Heart right ventricle (tissue), 16 donors: Measurements from ENCODE around the gene ADAMTS3. TPM values are rescaled to one million over a fixed set of nuclear protein-coding genes. Genes with fewer than 3 reads are reported as not detected.

Experiments used
- ATAC-seq, 8 donors: fragments of 200-7000 bp; cut with Tn5 transposase; one replicate each; pipeline ENCODE4 v1.9.1; 2020; ENCODE audit warnings: mild to moderate bottlenecking in 8 of 8, moderate library complexity in 8 of 8, moderate number of reproducible peaks in 1 of 8
- DNase-seq, 2 donors: peaks; one replicate each; pipeline ENCODE4 v3.0.0-alpha.2; 2020
- H3K27ac ChIP-seq, 10 donors: fragments of 200-600 bp; sonication (generic) in 2 of 10; one replicate each; pipeline versions ENCODE4 v1.5.0 to v1.8.0; 2020 to 2022; ENCODE audit warnings: mild to moderate bottlenecking in 3 of 10
- H3K27me3 ChIP-seq, 7 donors: fragments of 200-600 bp; one replicate each; pipeline ENCODE4 v1.8.0; 2021 to 2022; ENCODE audit warnings: mild to moderate bottlenecking in 2 of 7
- H3K36me3 ChIP-seq, 9 donors: fragments of 200-600 bp; sonication (generic) in 1 of 9; one replicate each; pipeline versions ENCODE4 v1.5.0 to v1.8.0; 2020 to 2022; ENCODE audit warnings: mild to moderate bottlenecking in 2 of 9
- H3K4me1 ChIP-seq, 9 donors: fragments of 200-600 bp; sonication (generic) in 1 of 9; one replicate each; pipeline versions ENCODE4 v1.5.0 to v1.8.0; 2020 to 2022; ENCODE audit warnings: mild to moderate bottlenecking in 4 of 9
- H3K4me3 ChIP-seq, 10 donors: fragments of 200-600 bp; sonication (generic) in 2 of 10; one replicate each; pipeline versions ENCODE4 v1.5.0 to v1.8.0; 2020 to 2022; ENCODE audit warnings: mild to moderate bottlenecking in 7 of 10, moderate library complexity in 2 of 10
- H3K9me3 ChIP-seq, 11 donors: fragments of 200-600 bp in 10 of 11; sonication (generic) in 2 of 11; one replicate each; pipeline versions ENCODE4 v1.5.0 to v1.8.0; 2013 to 2022; ENCODE audit warnings: mild to moderate bottlenecking in 2 of 11, control low read depth in 1 of 11, moderate library complexity in 1 of 11
- WGBS, 2 donors: extraction: QIAGEN DNeasy Blood & Tissue Kit; methylation state at CpG; one replicate each; pipeline ENCODE4 v1.1.7; 2013; ENCODE audit warnings: inconsistent platforms in 1 of 2; 5-methylcytosine and 5-hydroxymethylcytosine counted together
- intact Hi-C, 10 donors: fragments of 100-400 bp; cut with DNase I; formaldehyde crosslinking; loops; one replicate each; pipeline versions ENCODE4 v1.11.1 to v1.14.2; 2022
- polyA plus RNA-seq, 2 donors: library from polyadenylated mRNA; stranded (reverse); fragments of 200-250 nt; gene quantifications; one replicate each; pipeline ENCODE4 v1.2.3, GENCODE V29; 2013
- total RNA-seq, 10 donors: library from RNA; stranded (reverse); fragmentation: NEBNext Ultra II Directional in 3 of 10; extraction: Animal tissue kit (Norgen Biotek cat#: 25700) in 3 of 10; gene quantifications; one replicate each; pipeline versions ENCODE4 v1.2.1 to v1.2.4, GENCODE V29; 2021 to 2023
- TF ChIP-seq, protein P1 (sequence below), 9 donors: fragments of 200-600 bp; sonication (generic) in 2 of 9; IDR thresholded peaks; one replicate each; pipeline versions ENCODE4 v1.5.0 to v1.8.0; 2021 to 2022; ENCODE audit warnings: antibody characterized with exemption in 9 of 9, mild to moderate bottlenecking in 5 of 9, moderate library complexity in 1 of 9
- donor health status: Arrhythmogenic right ventricular cardiomyopathy.
- donor health status: ischemic (EF 13 %, LVEDD 7.1; RV severe dilation, severe dysfunction).
- donor health status: healthy with polysubstance abuse.
- donor health status: DM: no; HTN: yes; CAD: no.
- donor health status: DM: no; HTN: no; CAD: no.
- donor health status: ischemic (EF 25% LVEDD 6.9; RV normal size, moderate dysfunction).
- donor health status: ischemic (EF 25% LVEDD 5.7; RV mildly dilated, moderate dysfunction).
- donor health status: healthy.
- donor health status: DM: yes; HTN: yes; CAD: no.
- donor health status: Ischemic cardiomyopathy.
- donor health status: ischemic (EF 35%, LVEDD 5.7; RV mildly dilated, moderate dysfunction).
- donor health status: nonischemic (EF 11% LVEDD 7.7; RV severe dilation, severe dysfunction).
- donor health status: DM: yes; HTN: yes; CAD: no.
- donor health status: PGD.
- donor health status: ischemic (EF 29% LVEDD 5.4; RV normal size, mild dysfunction).
- donor health status: nonischemic (EF 23%, LVEDD 6.1; RV moderate dilation, normal function).

Gene ADAMTS3
- total and polyA plus RNA-seq, 12 donors: 0.23 to 1.1 (median 0.54) TPM

DNA sequence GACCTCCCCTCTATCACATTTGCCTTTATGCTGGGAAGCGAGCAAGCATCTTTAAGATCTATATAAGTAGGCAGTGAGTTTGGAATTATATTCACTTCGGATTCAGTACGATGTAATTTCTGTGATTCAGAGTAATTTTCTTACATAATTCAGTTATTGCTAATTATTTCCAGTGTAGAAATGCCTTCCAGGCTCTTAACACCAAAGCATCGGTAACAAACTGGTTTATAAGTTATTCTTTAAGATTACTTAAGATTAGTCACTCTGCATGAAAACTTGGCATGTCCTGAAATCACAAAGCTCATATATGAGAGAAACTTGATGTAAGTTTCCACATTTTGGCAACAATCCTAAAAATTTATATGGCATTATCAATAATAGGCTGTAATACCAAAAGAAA, 120.8 kb downstream of the ADAMTS3 start:
- no peak overlapping the region for H3K4me3 ChIP-seq
- 70 to 76% methylated on average over 4 of the region's 4 CpGs for WGBS, 2 donors

DNA sequence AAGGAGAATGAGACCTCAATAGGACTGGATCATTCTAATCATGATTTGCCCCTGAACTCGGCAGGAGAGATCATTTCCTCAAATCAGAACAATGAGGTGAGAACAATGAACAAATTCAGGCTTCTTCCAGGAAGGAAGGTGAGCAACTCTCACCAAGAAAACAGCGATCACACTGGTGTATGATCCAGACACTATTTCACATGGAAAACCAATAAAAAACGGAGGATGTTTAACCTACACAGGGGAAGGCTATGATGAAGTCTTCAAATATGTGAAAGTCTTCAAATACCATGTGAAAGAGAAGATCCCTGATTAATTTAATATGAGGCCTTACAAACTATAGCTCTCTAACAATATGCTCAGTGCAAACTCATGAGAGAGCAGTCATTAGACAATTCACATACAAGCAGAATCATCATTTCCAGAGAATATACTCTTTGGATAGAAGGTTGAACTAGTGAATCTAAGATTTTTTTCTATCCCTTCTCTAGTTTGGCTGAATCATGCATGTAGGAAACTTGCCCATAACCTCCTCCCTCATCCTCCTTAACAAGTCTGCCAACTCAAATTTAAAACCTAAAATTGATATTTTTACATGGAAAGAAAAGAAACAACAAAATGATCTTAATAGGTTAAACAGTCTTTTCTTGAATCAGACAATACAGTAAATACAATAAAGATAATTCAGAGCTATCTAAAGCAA, 122.5 kb downstream of the ADAMTS3 start:
- Histone ChIP-seq H3K9me3 (no peaks in the 10 kb centered on the region), H3K27me3 (no peaks in the 10 kb centered on the region), H3K4me3 (no peak overlapping the region), H3K36me3 (no peaks in the 10 kb centered on the region), H3K4me1 (no peaks in the 10 kb centered on the region), H3K27ac (peak overlapping the region in 2 of 10 donors; percentile 10 to 34)
- no peak for DNase-seq
- ATAC-seq: no peak
- intact Hi-C loops: loop anchor here in 1 of 10 donors (1.0 kb wide), 1 partner anchor 22 kb away; no protein-coding TSS in a partner anchor
- TF ChIP-seq, protein P1, sequence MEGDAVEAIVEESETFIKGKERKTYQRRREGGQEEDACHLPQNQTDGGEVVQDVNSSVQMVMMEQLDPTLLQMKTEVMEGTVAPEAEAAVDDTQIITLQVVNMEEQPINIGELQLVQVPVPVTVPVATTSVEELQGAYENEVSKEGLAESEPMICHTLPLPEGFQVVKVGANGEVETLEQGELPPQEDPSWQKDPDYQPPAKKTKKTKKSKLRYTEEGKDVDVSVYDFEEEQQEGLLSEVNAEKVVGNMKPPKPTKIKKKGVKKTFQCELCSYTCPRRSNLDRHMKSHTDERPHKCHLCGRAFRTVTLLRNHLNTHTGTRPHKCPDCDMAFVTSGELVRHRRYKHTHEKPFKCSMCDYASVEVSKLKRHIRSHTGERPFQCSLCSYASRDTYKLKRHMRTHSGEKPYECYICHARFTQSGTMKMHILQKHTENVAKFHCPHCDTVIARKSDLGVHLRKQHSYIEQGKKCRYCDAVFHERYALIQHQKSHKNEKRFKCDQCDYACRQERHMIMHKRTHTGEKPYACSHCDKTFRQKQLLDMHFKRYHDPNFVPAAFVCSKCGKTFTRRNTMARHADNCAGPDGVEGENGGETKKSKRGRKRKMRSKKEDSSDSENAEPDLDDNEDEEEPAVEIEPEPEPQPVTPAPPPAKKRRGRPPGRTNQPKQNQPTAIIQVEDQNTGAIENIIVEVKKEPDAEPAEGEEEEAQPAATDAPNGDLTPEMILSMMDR (IDR thresholded peaks at IDR 0.05): no peak
- 68 to 82% methylated on average over 3 of the region's 3 CpGs for WGBS, 2 donors

More for the DNA sequence above, 120.8 kb downstream of the ADAMTS3 start:
- Histone ChIP-seq H3K27me3 (no peaks in the 10 kb centered on the region), H3K36me3 (no peaks in the 10 kb centered on the region), H3K27ac (no peak overlapping the region), H3K4me1 (no peaks in the 10 kb centered on the region), H3K9me3 (no peaks in the 10 kb centered on the region)
- TF ChIP-seq, protein P1 (IDR thresholded peaks at IDR 0.05): no peak
- no peak for ATAC-seq
- intact Hi-C loops: no loop called here
- DNase-seq: no peak

DNA sequence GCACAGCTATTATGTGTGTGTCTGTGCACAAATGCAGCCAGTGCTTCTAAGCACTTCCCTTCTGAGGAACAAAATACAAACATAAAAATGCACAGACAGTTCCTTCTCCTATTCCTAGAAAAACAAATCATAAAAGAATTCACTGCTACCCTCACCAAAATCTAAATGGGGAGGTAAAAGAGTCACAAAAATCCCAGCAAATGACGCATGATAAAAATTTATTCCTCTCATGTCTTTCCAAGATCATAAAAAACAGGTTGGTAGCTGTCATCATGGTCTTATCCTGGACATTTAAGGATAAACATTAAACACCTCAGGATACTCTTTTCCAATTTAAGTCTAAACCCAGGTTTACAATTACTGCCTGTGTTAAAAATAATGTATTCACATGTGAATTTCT, 124.9 kb downstream of the ADAMTS3 start:
- Histone ChIP-seq H3K9me3 (no peaks in the 10 kb centered on the region), H3K27ac (no peak overlapping the region), H3K36me3 (no peaks in the 10 kb centered on the region), H3K4me1 (no peaks in the 10 kb centered on the region), H3K4me3 (no peak overlapping the region), H3K27me3 (no peaks in the 10 kb centered on the region)
- intact Hi-C loops: no loop called here
- WGBS, 2 donors: 95% methylated on average over 1 of the region's 1 CpG
- ATAC-seq: no peak
- DNase-seq: no peak
- TF ChIP-seq, protein P1 (IDR thresholded peaks at IDR 0.05): no peak

DNA sequence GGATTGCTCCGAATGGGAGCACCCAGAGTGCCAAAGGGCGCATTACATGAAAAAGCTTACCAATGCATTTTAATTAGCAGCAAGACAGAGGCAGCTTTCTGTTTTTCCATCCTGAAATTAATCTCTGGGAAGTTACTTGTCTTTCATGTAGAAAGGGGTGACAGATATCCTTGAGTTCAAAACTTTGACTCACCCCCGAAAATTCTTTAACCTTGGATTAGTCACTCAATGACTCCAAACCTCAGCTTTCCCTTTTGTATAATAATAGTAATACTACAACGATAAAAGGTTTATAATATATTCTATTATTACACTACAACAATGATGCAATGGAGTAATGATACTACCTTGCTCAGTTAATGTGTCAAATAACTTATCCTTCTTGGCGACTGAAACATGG, 126.3 kb downstream of the ADAMTS3 start:
- TF ChIP-seq, protein P1 (IDR thresholded peaks at IDR 0.05): no peak
- DNase-seq: no peak
- H3K27me3 ChIP-seq: no peaks in the 10 kb centered on the region

More for the DNA sequence above, 126.3 kb downstream of the ADAMTS3 start:
- H3K36me3 ChIP-seq: no peaks in the 10 kb centered on the region
- H3K9me3 ChIP-seq: no peaks in the 10 kb centered on the region
- no peak overlapping the region for H3K4me3 ChIP-seq
- ATAC-seq: no peak
- H3K4me1 ChIP-seq: no peaks in the 10 kb centered on the region
- no peak overlapping the region for H3K27ac ChIP-seq
- intact Hi-C loops: no loop called here
- 94% methylated on average over 5 of the region's 5 CpGs for WGBS, 2 donors
